Lung (tissue), 12 donors: ENCODE results near the gene PRSS3. TPM values are rescaled to one million over a fixed set of nuclear protein-coding genes. Genes with fewer than 3 reads are reported as not detected.
"Not testable (repeated sequence)": the region's sequence is repeated elsewhere in the genome, so short reads cannot be mapped to it uniquely, and the experiment has no call there.

Experiments
- ATAC-seq: fragments of 200-7000 bp; cut with Tn5 transposase; one replicate; pipeline ENCODE4 v1.9.1; 2020; ENCODE audit warnings: moderate number of reproducible peaks; ENCODE audit not compliant: insufficient read depth, low FRiP score
- DNase-seq, 3 donors: peaks; one replicate each; pipeline ENCODE4 v3.0.0-alpha.2; 2013 to 2017
- H3K27ac ChIP-seq, 2 donors: one replicate each; pipeline ENCODE4 v1.5.1; 2013; ENCODE audit warnings: mild to moderate bottlenecking in 2 of 2, moderate library complexity in 2 of 2, control low read depth in 1 of 2, inconsistent platforms in 1 of 2, low read depth in 1 of 2, low read length in 1 of 2
- H3K27me3 ChIP-seq, 3 donors: one replicate each; pipeline ENCODE4 v1.5.1; 2013; ENCODE audit warnings: low read length in 2 of 3; ENCODE audit not compliant: control insufficient read depth in 3 of 3, insufficient read depth in 3 of 3
- H3K36me3 ChIP-seq, 4 donors: one replicate each; pipeline ENCODE4 v1.5.1; 2013; ENCODE audit warnings: low read length in 4 of 4, mild to moderate bottlenecking in 1 of 4, moderate library complexity in 1 of 4; ENCODE audit not compliant: control insufficient read depth in 4 of 4, insufficient read depth in 4 of 4
- H3K4me1 ChIP-seq, 5 donors: one replicate each; pipeline ENCODE4 v1.5.1; 2013; ENCODE audit warnings: low read length in 5 of 5, mild to moderate bottlenecking in 2 of 5, moderate library complexity in 1 of 5; ENCODE audit not compliant: control insufficient read depth in 5 of 5, insufficient read depth in 5 of 5
- H3K4me3 ChIP-seq: one replicate; pipeline ENCODE4 v1.5.1; 2013; ENCODE audit warnings: mild to moderate bottlenecking, control low read depth, moderate library complexity
- H3K9ac ChIP-seq, 2 donors: one replicate each; pipeline ENCODE4 v1.5.1; 2013; ENCODE audit warnings: low read length in 2 of 2, control low read depth in 1 of 2; ENCODE audit not compliant: insufficient read depth in 1 of 2
- H3K9me3 ChIP-seq, 4 donors: one replicate each; pipeline ENCODE4 v1.5.1; 2013; ENCODE audit warnings: low read length in 3 of 4, mild to moderate bottlenecking in 1 of 4, moderate library complexity in 1 of 4; ENCODE audit not compliant: control insufficient read depth in 4 of 4, insufficient read depth in 3 of 4
- CTCF ChIP-seq: IDR thresholded peaks from 2 replicates; pipeline ENCODE4 v1.5.1; 2012; ENCODE audit warnings: mild to moderate bottlenecking; ENCODE audit errors: control extremely low read depth, extremely low read depth
- WGBS, 2 donors: extraction: QIAGEN DNeasy Blood & Tissue Kit; methylation state at CpG; one replicate each; pipeline ENCODE4 v1.1.7; 2013; 5-methylcytosine and 5-hydroxymethylcytosine counted together
- polyA plus RNA-seq, 2 donors: library from polyadenylated mRNA; stranded (reverse); fragments of 200-250 nt; gene quantifications; one replicate each; pipeline ENCODE4 v1.2.1, GENCODE V29; 2013
- total RNA-seq, 2 donors: library from RNA; depleted of rRNA in 1 of 2; stranded (reverse); fragments of >200 nt in 1 of 2; gene quantifications; one replicate each; pipeline ENCODE4 v1.2.1, GENCODE V29; 2014 to 2021
- donor health status: control.
- donor health status: control.
- donor health status: Bipolar disorder and iron deficiency.
- donor health status: healthy.
- donor health status: DM: yes; HTN: yes; CAD: no.

Gene PRSS3
- total and polyA plus RNA-seq, 4 donors, result 0.26 to 1.3 (median 0.37) TPM; not detected in 1

GRCh38 chr9:33787839-33788238, 7.5 kb upstream of the PRSS3 start:
- no peak for TF ChIP-seq CTCF

DNA sequence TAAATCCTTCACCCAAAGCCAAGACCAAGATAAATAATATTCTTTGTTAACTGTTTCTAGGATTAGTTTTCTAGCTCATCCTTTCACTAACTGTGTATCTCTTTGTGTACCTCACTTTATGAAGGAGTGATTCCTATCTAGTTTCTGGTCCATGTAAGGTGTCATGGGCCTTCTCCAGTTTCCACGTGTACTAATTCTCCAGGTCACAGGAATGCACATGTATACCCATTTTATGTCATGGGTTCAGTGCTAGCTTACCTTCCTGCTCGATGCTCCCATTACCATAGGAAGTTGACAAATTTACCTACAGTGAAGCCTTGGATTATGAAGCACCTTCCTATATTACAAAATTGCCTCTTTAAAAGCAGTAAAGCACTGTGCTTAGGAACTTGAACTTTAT, 5.9 kb upstream of the PRSS3 start:
- not testable (repeated sequence) for ATAC-seq, H3K27me3 ChIP-seq, H3K4me1 ChIP-seq, H3K9ac ChIP-seq, H3K27ac ChIP-seq, H3K36me3 ChIP-seq, H3K9me3 ChIP-seq, DNase-seq, H3K4me3 ChIP-seq
- WGBS, 2 donors, result 68 to 85% methylated on average over 2 of the region's 2 CpGs

More at GRCh38 chr9:33787839-33788238, 7.5 kb upstream of the PRSS3 start:
- Histone ChIP-seq H3K9ac (no peak overlapping the region), H3K36me3 (no peaks in the 10 kb centered on the region), H3K9me3 (no peaks in the 10 kb centered on the region), H3K27ac (no peak overlapping the region), H3K4me1 (peaks cover 0 to 5% (median 0%) of the 10 kb centered on the region in 5 donors), H3K27me3 (peaks cover 0 to 3% (median 0%) of the 10 kb centered on the region in 3 donors), H3K4me3 (no peak overlapping the region)
- DNase-seq, result no peak
- 44 to 90% methylated on average over 1 of the region's 1 CpG for WGBS, 2 donors
- no peak for ATAC-seq

GRCh38 chr9:33791117-33791516, 4.2 kb upstream of the PRSS3 start:
- Histone ChIP-seq H3K4me1 (peaks cover 0 to 5% (median 0%) of the 10 kb centered on the region in 5 donors), H3K27ac (no peak overlapping the region), H3K9me3 (no peaks in the 10 kb centered on the region), H3K36me3 (no peaks in the 10 kb centered on the region), H3K4me3 (no peak overlapping the region), H3K9ac (no peak overlapping the region), H3K27me3 (peaks cover 0 to 3% (median 0%) of the 10 kb centered on the region in 3 donors)
- no peak for ATAC-seq
- TF ChIP-seq CTCF, result no peak
- DNase-seq, result no peak
- WGBS, 2 donors, result 26 to 27% methylated on average over 2 of the region's 2 CpGs

DNA sequence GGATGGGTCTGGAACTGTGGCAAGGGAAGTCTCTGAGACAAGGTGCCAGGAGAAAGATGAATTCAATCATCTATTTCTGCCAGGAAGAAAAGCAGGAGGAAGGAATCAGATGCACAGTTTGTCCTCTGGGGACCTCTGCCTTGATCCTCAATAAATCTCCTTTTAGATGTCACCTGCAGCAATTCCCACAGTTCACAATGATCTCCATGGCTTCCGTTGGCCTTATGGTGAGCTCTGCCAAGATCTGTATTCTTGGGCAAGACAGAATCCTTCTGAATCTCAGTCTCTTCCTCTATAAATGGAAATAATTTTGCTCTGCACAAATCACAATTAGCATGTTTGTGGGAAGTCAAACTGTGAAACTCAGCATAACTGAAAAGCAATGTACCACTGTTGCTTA, 1.9 kb upstream of the PRSS3 start:
- DNase-seq, H3K4me1 ChIP-seq, H3K9me3 ChIP-seq, ATAC-seq, H3K4me3 ChIP-seq, H3K27me3 ChIP-seq, H3K36me3 ChIP-seq, H3K27ac ChIP-seq, H3K9ac ChIP-seq: not testable (repeated sequence)
- 85 to 87% methylated on average over 1 of the region's 1 CpG for WGBS, 2 donors
